Activated CD4-positive, alpha-beta T cell treated with anti-CD3 and anti-CD28 coated beads for 36 hours (primary cell): ENCODE results near the gene LYG2. TPM values are rescaled to one million over a fixed set of nuclear protein-coding genes. Genes with fewer than 3 reads are reported as not detected.
"Not testable (repeated sequence)": the region's sequence is repeated elsewhere in the genome, so short reads cannot be mapped to it uniquely, and the experiment has no call there.

Experiments
- ATAC-seq: fragments of 200-7000 bp; cut with Tn5 transposase; one replicate; pipeline ENCODE4 v1.10.0; 2021; ENCODE audit warnings: mild to moderate bottlenecking, moderate library complexity
- CTCF ChIA-PET: fragments of 350-600 bp; sonication (Branson Sonifier 250); formaldehyde crosslinking; loops from one replicate; lab custom pipeline; 2021; ENCODE audit warnings: antibody characterized with exemption; lab: Charles Lee
- POLR2A ChIA-PET: fragments of 350-600 bp; sonication (Branson Sonifier 250); formaldehyde crosslinking; loops from one replicate; lab custom pipeline; 2021; ENCODE audit warnings: antibody characterized with exemption, inconsistent platforms; lab: Charles Lee
- DNase-seq: peaks from one replicate; pipeline ENCODE4 v3.0.0-alpha.2; 2020
- H3K27ac Mint-ChIP-seq: one replicate; pipeline ENCODE4 v1.8.0; 2021; ENCODE audit warnings: mixed read lengths
- H3K27me3 Mint-ChIP-seq: one replicate; pipeline ENCODE4 v1.8.0; 2021; ENCODE audit warnings: mixed read lengths
- H3K36me3 Mint-ChIP-seq: one replicate; pipeline ENCODE4 v1.8.0; 2021; ENCODE audit warnings: low read depth, mixed read lengths
- H3K4me1 Mint-ChIP-seq: one replicate; pipeline ENCODE4 v1.8.0; 2021; ENCODE audit warnings: mixed read lengths
- H3K4me3 Mint-ChIP-seq: one replicate; pipeline ENCODE4 v1.8.0; 2021; ENCODE audit warnings: mild to moderate bottlenecking, moderate library complexity, mixed read lengths
- H3K9me3 Mint-ChIP-seq: one replicate; pipeline ENCODE4 v1.8.0; 2021; ENCODE audit warnings: low read depth, mixed read lengths
- intact Hi-C, 2 experiments: fragments of 100-400 bp; cut with DNase I in 1 of 2; cut with micrococcal nuclease in 1 of 2; formaldehyde crosslinking; loops; one replicate each; pipeline versions ENCODE4 v1.14.2 to v1.15.1; 2022 to 2024; cut with DNase I, micrococcal nuclease
- total RNA-seq, 2 experiments: library from RNA; stranded (reverse); gene quantifications; one replicate each; pipeline ENCODE4 v1.2.3, GENCODE V29; 2021

The LYG2 gene
- total RNA-seq, 2 experiments from 2014 or later, result not detected

- H3K4me1 Mint-ChIP-seq, result no peaks in the 10 kb centered on the region
Measured at GRCh38 chr2:99259465-99259864, 4.0 kb upstream of the LYG2 start.

GRCh38 chr2:99256677-99257076, 1.2 kb upstream of the LYG2 start:
- no peaks in the 10 kb centered on the region for H3K27me3 Mint-ChIP-seq
- no peak overlapping the region for H3K4me3 Mint-ChIP-seq
- DNase-seq (no peak), ATAC-seq (no peak)
- H3K36me3 Mint-ChIP-seq, result no peaks in the 10 kb centered on the region
- ChIA-PET POLR2A (no interaction called here), CTCF (no interaction called here)
- no peaks in the 10 kb centered on the region for H3K4me1 Mint-ChIP-seq
- no peaks in the 10 kb centered on the region for H3K9me3 Mint-ChIP-seq
- no peak overlapping the region for H3K27ac Mint-ChIP-seq
- intact Hi-C loops, result no loop called here

More at GRCh38 chr2:99259465-99259864, 4.0 kb upstream of the LYG2 start:
- Mint-ChIP-seq H3K4me3 (no peak overlapping the region), H3K27ac (no peak overlapping the region), H3K36me3 (no peaks in the 10 kb centered on the region), H3K27me3 (no peaks in the 10 kb centered on the region), H3K9me3 (no peaks in the 10 kb centered on the region)
- DNase-seq (no peak), ATAC-seq (no peak)
- ChIA-PET CTCF (interaction anchor here (0.7 kb wide), 1 partner anchor 1121 kb away, joined by 3 read pairs; no protein-coding TSS in a partner anchor), POLR2A (no interaction called here)
- intact Hi-C loops, result no loop called here

- intact Hi-C loops, result no loop called here
Measured at GRCh38 chr2:99249951-99250350, 5.5 kb downstream of the LYG2 start.

GRCh38 chr2:99242151-99242550, 13.3 kb downstream of the LYG2 start:
- no peaks in the 10 kb centered on the region for H3K4me1 Mint-ChIP-seq
- intact Hi-C loops, result no loop called here
- no peak overlapping the region for H3K4me3 Mint-ChIP-seq
- no peaks in the 10 kb centered on the region for H3K27me3 Mint-ChIP-seq
- H3K36me3 Mint-ChIP-seq, result peaks cover 2% of the 10 kb centered on the region
- ChIA-PET POLR2A (no interaction called here), CTCF (no interaction called here)
- H3K9me3 Mint-ChIP-seq, result no peaks in the 10 kb centered on the region
- no peak overlapping the region for H3K27ac Mint-ChIP-seq
- no peak for ATAC-seq
- no peak for DNase-seq

More at GRCh38 chr2:99249951-99250350, 5.5 kb downstream of the LYG2 start:
- Mint-ChIP-seq H3K4me1 (no peaks in the 10 kb centered on the region), H3K9me3 (no peaks in the 10 kb centered on the region), H3K27ac (no peak overlapping the region), H3K27me3 (no peaks in the 10 kb centered on the region), H3K36me3 (peaks cover 4% of the 10 kb centered on the region), H3K4me3 (no peak overlapping the region)
- no peak for DNase-seq
- POLR2A ChIA-PET, result no interaction called here
- CTCF ChIA-PET, result no interaction called here
- no peak for ATAC-seq

- ATAC-seq, result no peak
- ChIA-PET CTCF (no interaction called here), POLR2A (no interaction called here)
- no peaks in the 10 kb centered on the region for H3K4me1 Mint-ChIP-seq
- no peak overlapping the region for H3K4me3 Mint-ChIP-seq
- intact Hi-C loops, result no loop called here
- H3K27me3 Mint-ChIP-seq, result no peaks in the 10 kb centered on the region
- no peak for DNase-seq
- H3K9me3 Mint-ChIP-seq, result no peaks in the 10 kb centered on the region
- H3K27ac Mint-ChIP-seq, result no peak overlapping the region
- no peaks in the 10 kb centered on the region for H3K36me3 Mint-ChIP-seq
Measured at GRCh38 chr2:99240431-99240830, 15.0 kb downstream of the LYG2 start.

- intact Hi-C loops, result no loop called here
- Mint-ChIP-seq H3K4me1 (no peaks in the 10 kb centered on the region), H3K36me3 (no peaks in the 10 kb centered on the region), H3K9me3 (peaks cover 5% of the 10 kb centered on the region), H3K4me3 (no peak overlapping the region), H3K27me3 (no peaks in the 10 kb centered on the region), H3K27ac (no peak overlapping the region)
- ChIA-PET CTCF (no interaction called here), POLR2A (no interaction called here)
- DNase-seq (no peak), ATAC-seq (no peak)
Measured at GRCh38 chr2:99238599-99238998, 16.9 kb downstream of the LYG2 start.

GRCh38 chr2:99233177-99233576, 22.3 kb downstream of the LYG2 start:
- ATAC-seq, intact Hi-C loops, H3K4me1 Mint-ChIP-seq, DNase-seq, H3K27me3 Mint-ChIP-seq, POLR2A ChIA-PET, H3K27ac Mint-ChIP-seq, H3K36me3 Mint-ChIP-seq, CTCF ChIA-PET, H3K4me3 Mint-ChIP-seq: not testable (repeated sequence)
- H3K9me3 Mint-ChIP-seq, result peaks cover 19% of the 10 kb centered on the region

GRCh38 chr2:99217929-99218501, 37.5 kb downstream of the LYG2 start:
- Mint-ChIP-seq H3K27ac (no peak overlapping the region), H3K36me3 (peaks cover 5% of the 10 kb centered on the region), H3K4me1 (no peaks in the 10 kb centered on the region), H3K9me3 (no peaks in the 10 kb centered on the region), H3K27me3 (no peaks in the 10 kb centered on the region), H3K4me3 (no peak overlapping the region)
- ATAC-seq (no peak), DNase-seq (no peak)
- ChIA-PET CTCF (interaction anchor here (0.6 to 0.7 kb wide), 2 partner anchors 658 to 1168 kb away, joined by 3 read pairs; no protein-coding TSS in a partner anchor), POLR2A (no interaction called here)
- intact Hi-C loops, result no loop called here

GRCh38 chr2:99216096-99216495, 39.4 kb downstream of the LYG2 start:
- ChIA-PET POLR2A (no interaction called here), CTCF (no interaction called here)
- ATAC-seq, result no peak
- Mint-ChIP-seq H3K27me3 (no peaks in the 10 kb centered on the region), H3K36me3 (peaks cover 4% of the 10 kb centered on the region), H3K4me1 (no peaks in the 10 kb centered on the region), H3K4me3 (no peak overlapping the region), H3K27ac (no peak overlapping the region), H3K9me3 (no peaks in the 10 kb centered on the region)
- no peak for DNase-seq
- intact Hi-C loops, result no loop called here

- CTCF ChIA-PET, result no interaction called here
- Mint-ChIP-seq H3K9me3 (peaks cover 7% of the 10 kb centered on the region), H3K27me3 (no peaks in the 10 kb centered on the region), H3K27ac (no peak overlapping the region), H3K4me1 (no peaks in the 10 kb centered on the region), H3K4me3 (no peak overlapping the region), H3K36me3 (peaks cover 5% of the 10 kb centered on the region)
- POLR2A ChIA-PET, result no interaction called here
- no peak for ATAC-seq
- intact Hi-C loops, result no loop called here
- DNase-seq, result no peak
Measured at GRCh38 chr2:99205491-99205890, 50.0 kb downstream of the LYG2 start.

- Mint-ChIP-seq H3K4me1 (peaks cover 2% of the 10 kb centered on the region), H3K4me3 (no peak overlapping the region), H3K27me3 (no peaks in the 10 kb centered on the region), H3K9me3 (peaks cover 7% of the 10 kb centered on the region), H3K27ac (no peak overlapping the region), H3K36me3 (peaks cover 5% of the 10 kb centered on the region)
- CTCF ChIA-PET, result interaction anchor here (0.7 kb wide), 1 partner anchor 1078 kb away, joined by 3 read pairs; no protein-coding TSS in a partner anchor
- ATAC-seq, result no peak
- POLR2A ChIA-PET, result no interaction called here
- DNase-seq, result no peak
- intact Hi-C loops, result no loop called here
Measured at GRCh38 chr2:99201959-99202678, 53.3 kb downstream of the LYG2 start.
